NCI-H1048 (cell line): ENCODE data around the gene NXPE3.
"Not testable (repeated sequence)": the region's sequence is repeated elsewhere in the genome, so short reads cannot be mapped to it uniquely, and the experiment has no call there.

Experiments used
- DNase-seq: peaks from one replicate; lab custom pipeline; 2025; lab: John Stamatoyannopoulos, UW

NXPE3 gene

DNA sequence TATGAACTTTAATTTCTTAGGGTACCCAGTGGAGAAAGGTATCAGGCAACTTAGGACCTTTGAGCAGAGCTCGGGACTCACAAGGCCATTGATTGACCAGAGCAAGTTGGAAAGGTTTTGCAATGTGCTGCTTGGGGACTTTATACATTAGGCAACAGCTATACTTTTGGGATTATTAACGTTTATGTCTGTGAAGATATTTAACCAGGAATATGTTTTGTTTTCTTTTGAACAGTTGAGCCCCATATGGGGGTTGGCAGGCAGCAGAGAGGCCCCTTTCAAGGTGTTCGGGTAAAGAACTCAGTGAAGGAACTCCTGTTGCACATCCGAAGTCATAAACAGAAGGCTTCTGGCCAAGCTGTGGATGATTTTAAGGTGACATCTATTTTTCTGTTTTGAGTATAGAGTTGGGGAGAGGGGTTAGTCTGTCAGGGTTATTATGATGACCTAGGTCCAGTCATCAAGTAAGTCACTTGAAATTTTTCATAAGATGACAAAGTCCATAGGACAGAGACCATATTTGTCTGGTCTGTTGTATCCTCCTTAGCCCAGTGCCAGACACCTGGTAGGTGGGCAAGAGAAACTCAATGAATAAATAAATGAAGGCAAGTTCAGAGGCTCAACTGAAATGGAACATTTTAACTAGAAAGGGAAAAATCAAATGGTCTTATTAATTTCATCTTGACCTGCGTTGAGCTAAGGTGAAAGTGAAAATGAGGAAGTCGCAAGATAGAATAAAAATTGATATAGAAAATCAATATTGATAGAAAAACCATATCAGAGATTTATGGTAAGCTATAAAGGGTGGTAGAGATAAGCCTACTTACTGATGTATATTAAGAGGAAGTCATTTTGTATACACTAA, 73.1 kb downstream of the NXPE3 start:
- DNase-seq = no peak

DNA sequence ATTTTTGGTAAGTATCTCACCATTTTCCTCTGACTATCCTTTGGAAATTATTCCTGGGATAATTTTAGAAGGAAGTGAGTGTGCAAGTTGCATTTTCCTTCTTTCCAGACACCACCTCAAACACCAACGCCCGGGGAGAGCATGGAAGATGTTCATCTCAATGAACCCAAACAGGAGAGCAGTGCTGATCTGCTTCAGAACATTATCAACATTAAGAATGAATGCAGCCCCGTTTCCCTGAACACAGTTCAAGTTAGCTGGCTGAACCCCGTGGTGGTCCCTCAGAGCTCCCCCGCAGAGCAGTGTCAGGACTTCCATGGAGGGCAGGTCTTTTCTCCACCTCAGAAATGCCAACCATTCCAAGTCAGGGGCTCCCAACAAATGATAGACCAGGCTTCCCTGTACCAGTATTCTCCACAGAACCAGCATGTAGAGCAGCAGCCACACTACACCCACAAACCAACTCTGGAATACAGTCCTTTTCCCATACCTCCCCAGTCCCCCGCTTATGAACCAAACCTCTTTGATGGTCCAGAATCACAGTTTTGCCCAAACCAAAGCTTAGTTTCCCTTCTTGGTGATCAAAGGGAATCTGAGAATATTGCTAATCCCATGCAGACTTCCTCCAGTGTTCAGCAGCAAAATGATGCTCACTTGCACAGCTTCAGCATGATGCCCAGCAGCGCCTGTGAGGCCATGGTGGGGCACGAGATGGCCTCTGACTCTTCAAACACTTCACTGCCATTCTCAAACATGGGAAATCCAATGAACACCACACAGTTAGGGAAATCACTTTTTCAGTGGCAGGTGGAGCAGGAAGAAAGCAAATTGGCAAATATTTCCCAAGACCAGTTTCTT, 74.2 kb downstream of the NXPE3 start:
- DNase-seq = no peak

DNA sequence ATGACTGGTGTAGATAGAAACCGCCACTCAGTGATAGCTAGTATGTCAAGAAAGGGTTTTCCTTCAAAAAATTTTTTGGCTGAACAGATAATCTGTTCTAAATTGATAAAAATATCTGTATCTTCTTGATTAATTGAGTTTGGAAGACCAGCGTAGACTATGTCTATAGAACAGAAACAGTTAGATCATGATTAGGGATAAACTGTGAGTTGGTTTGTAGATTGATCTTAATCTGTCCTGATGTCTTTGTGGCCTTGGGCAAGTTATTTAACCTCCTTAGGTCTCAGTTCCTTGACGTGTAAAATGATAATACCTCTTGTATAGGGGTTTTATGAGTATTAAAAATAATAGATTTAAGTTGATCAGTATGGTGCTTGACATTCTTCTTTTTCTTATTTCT, 75.0 kb downstream of the NXPE3 start:
- DNase-seq = no peak

DNA sequence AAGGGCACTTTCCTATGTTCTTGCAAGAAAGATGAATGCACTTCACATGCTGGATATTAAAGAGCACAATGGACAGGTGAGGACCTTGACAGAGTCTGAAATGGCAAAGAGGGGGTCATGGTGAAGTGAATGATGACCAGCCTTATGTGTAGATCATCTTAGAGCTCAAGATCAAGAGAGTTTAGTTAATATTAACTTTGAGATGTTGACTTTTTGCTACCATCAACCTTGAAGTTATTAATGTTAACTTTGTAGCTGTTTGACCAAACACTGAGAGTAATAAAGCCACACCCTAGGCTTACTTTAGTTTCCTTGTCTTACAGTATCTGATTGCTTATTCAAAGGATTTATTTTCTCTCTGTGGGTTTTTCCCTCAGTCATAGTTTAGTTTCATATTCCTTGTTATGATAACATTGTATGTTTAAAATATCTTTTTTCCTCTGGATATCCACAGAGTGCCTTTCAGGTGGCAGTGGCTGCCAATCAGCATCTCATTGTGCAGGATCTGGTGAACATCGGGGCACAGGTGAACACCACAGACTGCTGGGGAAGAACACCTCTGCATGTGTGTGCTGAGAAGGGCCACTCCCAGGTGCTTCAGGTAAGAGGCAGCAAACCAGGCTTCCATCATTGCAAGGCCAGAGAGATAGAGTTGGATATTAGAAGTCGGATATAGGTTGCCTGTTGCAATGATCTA, 75.7 kb downstream of the NXPE3 start:
- DNase-seq = no peak

DNA sequence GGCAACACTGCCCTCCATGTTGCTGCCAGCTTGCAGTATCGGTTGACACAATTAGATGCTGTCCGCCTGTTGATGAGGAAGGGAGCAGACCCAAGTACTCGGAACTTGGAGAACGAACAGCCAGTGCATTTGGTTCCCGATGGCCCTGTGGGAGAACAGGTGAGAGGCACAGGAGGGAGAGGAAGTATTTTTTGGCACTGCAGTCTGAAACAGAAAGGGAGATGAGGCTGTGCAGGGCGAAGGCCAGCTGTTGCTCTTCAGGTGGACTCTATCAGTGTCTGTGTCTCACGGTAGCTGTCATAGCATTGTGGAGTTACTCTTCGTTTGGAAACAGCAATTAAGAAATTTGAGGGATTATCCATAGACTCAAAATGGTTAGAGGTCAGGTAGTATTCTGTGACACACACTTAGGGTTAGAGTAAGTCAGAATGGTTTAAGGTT, 78.3 kb downstream of the NXPE3 start:
- no peak for DNase-seq

DNA sequence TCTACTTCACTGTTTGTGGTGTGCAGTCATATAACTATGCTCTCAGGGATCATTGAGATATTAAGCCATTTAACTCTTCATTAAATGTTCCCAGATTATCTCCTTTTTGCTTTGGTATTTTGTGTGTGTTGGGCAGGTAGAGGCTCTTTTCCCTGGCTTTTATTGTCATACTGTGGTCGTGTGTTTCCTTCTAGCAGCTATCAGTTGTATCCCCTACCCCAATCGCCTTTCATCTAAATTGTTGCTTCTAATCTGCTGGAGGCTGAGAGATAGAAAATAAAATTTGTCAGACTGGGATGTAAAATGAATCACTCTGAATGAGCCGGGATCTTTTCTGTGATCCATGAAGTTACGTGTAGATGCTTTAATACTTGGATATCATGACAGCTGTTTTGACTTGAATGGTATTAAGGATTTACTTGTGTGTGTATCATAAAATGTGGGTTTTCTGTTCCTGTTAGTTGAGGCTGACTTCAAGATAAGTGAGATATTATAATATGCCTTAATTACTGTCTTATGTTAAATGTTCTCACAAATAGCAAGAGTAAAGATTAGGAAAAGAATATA, 79.5 kb downstream of the NXPE3 start:
- no peak for DNase-seq

DNA sequence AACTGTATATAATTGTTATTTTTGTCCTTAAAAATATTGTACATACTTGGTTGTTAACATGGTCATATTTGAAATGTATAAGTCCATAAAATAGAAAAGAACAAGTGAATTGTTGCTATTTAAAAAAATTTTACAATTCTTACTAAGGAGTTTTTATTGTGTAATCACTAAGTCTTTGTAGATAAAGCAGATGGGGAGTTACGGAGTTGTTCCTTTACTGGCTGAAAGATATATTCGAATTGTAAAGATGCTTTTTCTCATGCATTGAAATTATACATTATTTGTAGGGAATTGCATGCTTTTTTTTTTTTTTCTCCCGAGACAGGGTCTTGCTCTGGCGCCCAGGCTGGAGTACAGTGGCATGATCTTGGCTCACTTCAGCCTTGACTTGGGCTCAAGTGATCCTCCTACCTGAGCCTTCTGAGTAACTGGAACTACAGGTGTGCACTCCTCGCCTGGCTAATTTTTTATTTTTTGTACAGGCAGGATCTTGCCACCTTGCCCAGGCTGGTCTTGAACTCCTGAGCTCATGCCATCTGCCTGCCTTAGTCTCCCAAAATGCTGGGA, 81.0 kb downstream of the NXPE3 start:
- DNase-seq = no peak

DNA sequence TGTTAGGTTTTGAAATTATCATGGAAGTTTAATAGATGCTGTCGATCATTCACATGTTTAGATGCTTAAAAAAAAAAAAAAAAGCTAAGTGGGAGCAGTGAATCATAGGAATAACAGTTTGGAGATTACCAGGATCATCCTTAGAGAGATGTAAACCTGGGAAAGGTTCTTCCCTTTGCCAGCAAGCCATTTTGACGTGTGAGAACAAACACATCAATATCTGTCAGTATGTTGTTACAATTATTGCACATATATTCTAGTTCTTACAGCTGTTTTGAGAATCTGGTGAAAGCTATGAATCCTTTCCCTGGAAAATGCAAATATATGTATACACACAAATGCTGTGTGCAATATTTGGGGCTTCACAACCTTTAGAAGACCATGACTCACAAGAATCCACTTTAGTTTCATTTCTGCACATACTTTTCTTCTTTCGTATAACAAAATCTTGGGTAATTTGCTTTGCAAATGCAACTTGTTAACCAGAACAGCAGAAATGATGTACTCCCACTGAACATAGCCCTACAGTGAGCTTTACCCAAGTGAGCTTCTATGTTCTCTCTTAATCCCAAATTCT, 82.3 kb downstream of the NXPE3 start:
- DNase-seq = no peak

DNA sequence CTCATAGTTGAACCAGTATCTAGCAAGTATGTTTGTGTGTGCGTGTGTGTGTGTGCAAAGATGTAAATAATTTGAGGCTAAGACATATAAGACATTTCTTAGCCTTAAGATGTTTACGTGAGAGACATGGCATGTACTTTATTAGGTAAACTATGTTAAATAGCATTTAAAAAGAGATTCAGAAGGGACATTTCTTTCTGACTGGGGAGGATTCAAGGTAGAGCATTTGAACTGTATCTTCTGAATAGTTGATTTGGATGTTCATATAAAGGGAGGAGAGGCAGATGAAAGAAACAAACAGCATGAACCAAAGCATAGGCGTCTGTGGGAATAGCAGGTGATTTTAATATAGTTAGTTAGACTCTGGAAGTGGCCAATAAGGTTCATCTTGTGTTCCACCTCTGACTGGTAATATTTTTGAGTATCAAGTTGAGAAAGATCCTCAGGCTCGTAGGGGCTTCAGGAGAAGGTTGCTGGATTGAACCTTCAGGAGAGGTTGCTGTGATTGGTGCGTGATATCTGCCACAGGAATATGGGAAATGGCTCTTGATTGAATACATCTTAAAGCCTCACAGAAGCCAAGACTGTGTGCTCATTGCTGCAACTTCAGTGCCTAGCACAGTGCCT, 82.9 kb downstream of the NXPE3 start:
- DNase-seq = no peak

DNA sequence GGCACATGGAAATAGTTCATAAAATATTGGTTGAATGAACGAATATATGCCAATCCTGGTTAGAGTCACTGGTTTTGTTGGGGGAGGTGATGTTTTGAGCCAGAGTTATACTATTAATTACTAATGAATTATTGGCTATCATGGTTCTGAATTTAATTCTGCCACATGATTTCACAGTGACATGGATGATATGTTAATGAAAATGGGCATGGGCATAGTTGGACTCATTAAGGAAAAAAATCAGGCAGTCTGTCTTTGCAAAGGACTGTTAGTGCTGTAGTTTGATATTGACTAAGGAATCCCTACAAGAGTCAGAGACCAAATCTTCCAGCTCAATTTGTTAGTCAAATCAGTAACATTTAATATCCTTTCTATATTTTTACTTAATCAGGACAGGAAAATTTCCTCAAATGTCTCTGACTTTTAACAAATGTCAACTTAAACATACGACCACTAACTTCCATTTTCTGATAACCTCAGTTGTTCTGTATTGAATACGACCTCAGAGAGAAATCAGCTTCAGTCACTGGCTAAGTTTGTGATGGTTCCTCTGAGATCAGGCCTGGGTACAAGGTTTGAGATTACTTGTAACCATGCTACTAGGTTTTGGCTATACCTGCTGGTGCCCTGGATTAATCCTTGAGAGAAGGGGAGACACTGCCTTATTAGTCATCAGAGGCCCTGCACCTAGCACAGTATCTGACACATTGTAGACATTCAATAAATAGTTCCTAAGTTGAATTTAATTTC, 83.6 kb downstream of the NXPE3 start:
- no peak for DNase-seq

DNA sequence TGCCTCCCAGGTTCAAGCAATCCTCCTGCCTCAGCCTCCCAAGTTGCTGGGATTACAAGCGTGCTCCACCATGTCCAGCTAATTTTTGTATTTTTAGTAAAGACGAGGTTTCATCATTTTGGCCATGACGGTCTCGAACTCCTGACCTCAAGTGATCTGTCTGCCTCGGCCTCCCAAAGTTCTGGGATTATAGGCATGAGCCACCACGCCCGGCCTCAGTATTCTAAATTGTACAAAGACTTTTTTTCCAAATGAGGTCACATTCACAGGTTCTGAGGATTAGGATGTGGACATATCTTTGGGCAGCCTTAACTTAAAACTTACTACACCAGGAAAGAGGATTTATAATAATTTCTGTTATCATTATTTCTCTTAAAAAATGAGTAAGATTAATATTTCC, 85.9 kb downstream of the NXPE3 start:
- DNase-seq = not testable (repeated sequence)

DNA sequence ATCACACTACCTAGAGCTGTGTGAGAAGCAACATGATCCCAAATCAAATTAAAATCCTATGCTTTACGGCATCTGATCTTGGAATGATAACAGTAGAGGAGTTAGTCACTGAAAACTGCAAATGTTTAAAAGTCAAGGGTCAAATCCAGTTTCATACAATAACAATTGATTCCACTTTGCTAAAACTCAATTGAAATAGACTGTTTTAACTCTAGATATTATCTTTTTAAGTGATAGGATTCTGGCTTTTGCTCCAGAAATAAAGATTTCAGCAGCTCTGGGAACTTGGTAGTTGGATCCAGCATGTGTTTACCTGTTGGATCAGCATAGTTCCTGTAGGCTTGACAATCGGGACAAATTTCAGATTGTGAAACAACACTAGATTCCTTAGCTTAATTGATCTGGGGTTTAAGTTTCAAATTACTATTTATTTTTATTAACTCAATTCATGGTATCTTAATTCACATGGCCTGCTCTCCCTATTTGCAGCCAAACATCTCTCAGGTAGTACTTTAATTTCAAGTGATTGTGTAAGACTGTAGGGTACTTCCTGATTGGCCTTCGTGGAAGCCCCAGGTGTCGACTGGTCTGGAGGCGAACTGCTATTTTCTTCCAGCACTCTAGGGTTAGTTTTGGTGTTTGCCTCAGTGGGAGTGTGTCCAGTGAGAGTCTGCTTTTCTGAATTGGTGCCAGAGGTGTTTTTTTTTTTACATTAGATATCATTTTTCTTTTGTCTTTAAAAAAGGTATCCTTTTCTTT, 86.9 kb downstream of the NXPE3 start:
- DNase-seq = no peak

DNA sequence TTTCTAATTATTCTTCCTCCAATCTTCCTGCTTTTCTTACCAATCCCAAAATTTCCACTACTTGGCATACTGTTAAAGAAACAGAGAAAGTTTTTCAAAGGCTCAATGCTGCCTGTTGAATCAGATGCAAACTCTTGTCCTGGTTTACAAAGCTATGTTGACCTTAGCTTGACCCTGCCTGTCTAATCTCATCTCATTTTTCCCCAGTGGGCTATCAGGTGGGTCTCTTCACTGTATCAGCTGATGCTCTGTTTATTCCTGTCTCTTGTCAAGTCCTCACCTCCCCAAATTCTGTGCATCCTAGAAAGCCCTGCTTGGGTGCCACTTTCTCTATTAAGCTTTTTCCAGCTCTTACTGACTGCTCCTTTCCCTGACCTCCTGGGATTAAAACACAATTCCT, 88.5 kb downstream of the NXPE3 start:
- no peak for DNase-seq

DNA sequence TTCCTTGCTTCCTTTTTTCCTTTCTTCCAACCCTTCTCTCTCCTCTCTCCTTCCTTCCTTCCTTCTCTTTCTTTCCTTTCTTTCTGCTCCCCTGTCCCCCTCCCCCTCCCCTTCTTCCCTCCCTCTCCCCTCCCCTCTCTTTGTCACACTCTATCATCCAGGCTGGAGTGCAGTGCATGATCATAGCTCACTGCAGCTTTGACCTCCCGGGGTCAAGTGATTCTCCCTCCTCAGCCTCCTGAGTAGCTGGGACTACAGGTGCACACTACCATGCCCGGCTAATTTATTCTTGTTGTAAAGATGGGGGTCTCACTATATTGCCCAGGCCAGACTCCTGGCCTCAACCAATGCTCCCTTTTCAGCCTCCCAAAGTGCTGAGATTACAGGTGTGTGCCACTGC, 89.0 kb downstream of the NXPE3 start:
- DNase-seq = no peak

DNA sequence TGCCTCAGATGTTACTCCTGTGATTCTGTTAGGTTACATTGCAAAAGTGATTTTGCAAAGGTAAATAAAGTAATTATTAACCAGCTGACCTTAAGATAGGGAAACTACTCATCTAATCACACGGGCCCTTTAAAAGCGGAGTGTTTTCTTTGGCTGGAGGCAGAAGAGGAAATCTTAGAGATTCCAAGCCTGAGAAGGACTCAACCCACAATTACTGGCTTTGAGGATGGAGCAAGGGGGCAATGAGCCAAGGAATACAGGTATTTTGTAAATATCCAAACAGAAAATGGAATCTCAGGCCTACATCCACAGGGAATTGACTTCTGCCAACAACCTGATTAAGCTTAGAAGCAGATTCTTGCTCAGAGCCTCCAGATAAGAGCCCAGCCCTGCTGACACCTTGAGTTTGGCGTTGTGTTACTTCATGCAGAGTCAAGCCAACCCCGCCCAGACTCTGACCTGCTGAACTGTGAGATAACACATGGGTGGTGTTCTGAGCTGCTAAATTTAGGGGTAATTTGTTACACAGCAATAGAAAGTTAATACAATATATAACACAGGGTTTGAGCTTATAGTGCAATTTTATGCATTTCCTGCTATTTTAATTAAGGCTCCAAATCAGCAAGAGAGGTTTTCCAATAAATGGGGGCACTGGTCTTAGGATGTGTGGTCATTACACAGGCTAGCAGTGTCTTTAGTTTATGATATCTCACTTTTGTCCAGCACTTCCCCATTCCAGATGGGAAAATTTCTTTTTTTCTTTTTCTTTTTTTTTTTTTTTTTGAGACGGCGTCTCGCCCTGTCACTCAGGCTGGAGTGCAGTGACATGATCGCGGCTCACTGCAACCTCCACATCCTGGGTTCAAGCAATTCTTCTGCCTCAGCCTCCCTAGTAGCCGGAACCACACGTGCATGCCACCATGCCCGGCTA, 89.8 kb downstream of the NXPE3 start:
- DNase-seq = no peak

DNA sequence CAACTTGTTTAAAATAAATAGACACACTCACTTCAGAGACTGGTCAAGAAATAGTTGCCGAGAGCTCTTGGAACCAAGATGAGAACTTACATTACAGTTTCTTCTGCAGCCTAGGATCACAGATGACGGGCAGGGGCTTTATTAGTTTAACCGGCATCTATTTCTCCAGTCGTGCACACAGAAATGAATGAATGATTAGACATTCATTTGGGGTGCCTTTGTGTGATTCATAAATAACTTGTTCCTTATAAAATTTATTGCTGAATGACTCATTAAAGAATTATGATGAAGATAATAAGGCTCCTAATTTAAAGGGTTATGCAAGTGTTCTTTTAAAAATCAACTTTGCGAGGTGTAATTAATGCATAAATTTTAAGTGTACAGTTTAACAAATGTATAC, 91.1 kb downstream of the NXPE3 start:
- DNase-seq = no peak

DNA sequence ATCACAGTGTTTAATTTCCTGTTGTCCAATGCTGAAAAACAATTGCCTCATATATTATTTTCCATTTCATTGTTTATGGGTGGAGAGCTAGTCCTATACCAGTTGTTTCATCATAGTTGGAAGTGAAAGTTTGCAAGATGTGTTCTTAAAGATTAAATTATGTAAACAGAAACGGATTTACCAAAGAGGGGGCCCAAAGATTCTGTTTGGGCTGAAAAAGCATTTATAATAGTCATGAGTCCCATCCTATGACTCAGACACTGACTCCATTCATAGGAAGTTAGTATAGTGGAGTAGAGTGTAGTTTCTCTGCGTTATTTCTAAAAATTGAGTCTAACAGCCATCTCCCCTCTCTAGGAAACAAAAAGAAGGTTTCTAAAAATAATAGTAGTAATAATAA, 94.6 kb downstream of the NXPE3 start:
- DNase-seq = no peak

DNA sequence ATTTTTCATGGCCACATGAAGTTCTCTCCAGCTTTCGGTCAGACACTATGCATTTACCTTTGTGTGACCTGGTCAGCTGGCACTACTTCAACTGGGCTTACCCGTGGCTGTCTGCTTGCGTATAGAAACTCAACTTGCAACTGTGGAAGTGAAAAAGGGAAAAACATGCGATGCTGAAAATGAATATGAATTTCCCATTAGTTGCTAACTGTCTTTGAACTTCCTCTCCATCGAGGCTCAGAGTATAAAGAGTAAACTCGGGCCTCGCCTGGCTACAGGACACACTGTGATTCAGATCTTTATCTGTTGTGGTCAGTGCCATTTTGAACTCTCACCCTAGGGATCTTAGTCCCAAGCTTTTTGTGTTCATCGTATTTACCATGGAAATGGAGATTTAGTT, 97.1 kb downstream of the NXPE3 start:
- no peak for DNase-seq
